Stimulated activated CD4-positive, alpha-beta T cell treated with anti-CD3 and anti-CD28 coated beads, Interleukin-15, amount 100 ng/mL, for 24 hours (primary cell): ENCODE data around the gene PERM1.

ENCODE experiments used
- DNase-seq: peaks from one replicate; pipeline ENCODE4 v3.0.0-alpha.2; 2020

The PERM1 gene

DNA sequence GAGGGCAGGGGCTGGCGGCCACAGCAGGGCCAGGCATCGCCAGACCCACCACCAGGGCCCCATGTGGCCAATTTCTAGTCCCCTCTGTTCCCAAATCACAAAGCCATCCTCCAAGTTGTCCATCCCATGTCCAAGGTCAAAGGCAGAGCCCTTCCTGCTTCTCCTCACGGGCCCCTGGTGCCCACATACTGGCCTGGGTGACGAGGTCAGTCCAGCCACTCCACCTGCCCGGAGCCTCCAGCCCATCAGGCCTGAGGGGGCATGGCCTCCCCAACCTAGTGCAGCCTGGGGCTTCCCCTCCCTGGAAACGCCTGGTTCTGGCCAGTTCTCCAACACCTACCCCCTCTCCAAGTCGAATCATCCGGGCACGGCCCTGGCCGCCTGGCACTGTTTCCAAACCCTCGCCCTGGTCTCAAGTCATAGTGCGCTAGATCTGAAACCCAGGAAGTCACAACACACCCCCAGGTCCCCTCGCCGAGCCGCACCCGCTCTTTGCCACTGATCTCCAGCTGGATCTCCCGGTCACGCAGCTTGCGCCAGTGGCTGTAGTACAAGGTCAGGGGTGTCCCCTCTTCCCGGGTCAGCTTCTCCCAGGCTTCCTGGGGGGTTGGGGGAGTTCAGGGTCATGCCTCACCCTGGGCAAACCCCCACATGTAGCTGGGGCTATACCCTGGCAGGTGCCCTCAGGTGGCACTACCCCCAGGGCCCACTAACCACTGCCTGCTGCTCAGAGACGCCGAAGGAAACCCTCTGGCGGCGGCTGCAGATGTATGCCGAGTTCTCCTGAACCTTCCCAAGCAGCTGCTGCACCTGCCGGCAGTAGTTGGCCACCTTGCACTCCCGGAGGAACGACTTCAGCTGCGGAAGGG is 36.0 kb downstream of the PERM1 start:
- DNase-seq, result no peak

- no peak for DNase-seq
Observed at GRCh38 chr1:944341-945325, 37.3 kb downstream of the PERM1 start.

DNA sequence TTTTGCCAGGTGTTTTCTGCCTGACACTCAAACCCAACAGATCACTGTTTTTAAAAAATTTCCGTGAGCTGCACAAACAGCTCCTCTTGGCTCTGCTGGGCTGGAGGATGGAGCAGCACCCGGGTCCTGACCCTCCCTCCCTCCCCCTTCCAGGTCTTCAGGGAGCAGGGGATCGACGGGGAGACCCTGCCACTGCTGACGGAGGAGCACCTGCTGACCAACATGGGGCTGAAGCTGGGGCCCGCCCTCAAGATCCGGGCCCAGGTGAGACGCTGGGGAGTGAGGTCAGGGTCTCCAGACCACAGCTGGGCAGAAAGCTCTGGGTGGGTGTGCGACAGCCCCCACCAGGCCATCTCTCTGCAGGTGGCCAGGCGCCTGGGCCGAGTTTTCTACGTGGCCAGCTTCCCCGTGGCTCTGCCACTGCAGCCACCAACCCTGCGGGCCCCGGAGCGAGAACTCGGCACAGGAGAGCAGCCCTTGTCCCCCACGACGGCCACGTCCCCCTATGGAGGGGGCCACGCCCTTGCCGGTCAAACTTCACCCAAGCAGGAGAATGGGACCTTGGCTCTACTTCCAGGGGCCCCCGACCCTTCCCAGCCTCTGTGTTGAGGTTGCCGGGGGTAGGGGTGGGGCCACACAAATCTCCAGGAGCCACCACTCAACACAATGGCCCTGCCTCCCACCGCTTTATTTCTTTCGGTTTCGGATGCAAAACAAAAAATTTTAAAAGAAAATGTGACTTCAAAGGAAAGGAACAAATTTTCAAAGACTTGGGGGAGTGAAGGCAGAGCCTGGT is 38.1 kb downstream of the PERM1 start:
- DNase-seq, result no peak

DNA sequence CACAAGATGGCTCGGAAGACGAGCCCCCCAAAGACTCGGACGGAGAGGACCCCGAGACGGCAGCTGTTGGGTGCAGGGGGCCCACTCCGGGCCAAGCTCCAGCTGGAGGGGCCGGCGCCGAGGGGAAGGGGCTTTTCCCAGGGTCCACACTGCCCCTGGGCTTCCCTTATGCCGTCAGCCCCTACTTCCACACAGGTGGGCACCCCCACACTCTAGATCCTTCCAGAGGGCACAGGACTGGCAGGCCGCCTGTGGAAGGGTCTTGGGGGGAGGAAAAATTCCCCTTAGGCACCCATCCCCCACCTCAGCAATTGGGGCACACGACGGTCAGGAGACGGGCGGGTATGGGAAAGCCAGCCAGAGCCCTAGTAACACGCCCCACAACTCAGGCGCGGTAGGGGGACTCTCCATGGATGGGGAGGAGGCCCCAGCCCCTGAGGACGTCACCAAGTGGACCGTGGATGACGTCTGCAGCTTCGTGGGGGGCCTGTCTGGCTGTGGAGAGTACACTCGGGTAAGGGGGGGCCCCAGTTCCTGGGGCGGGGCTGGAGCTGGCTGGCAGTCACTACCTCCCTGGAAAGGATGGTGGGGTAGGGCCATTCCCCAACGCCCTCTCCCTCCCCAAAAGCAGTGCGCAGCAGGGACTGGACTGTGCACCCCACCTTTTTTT is 38.9 kb downstream of the PERM1 start:
- DNase-seq, result peak; percentile 22

- peak; percentile 29 for DNase-seq
Observed at GRCh38 chr1:942411-942821, 39.5 kb downstream of the PERM1 start.

DNA sequence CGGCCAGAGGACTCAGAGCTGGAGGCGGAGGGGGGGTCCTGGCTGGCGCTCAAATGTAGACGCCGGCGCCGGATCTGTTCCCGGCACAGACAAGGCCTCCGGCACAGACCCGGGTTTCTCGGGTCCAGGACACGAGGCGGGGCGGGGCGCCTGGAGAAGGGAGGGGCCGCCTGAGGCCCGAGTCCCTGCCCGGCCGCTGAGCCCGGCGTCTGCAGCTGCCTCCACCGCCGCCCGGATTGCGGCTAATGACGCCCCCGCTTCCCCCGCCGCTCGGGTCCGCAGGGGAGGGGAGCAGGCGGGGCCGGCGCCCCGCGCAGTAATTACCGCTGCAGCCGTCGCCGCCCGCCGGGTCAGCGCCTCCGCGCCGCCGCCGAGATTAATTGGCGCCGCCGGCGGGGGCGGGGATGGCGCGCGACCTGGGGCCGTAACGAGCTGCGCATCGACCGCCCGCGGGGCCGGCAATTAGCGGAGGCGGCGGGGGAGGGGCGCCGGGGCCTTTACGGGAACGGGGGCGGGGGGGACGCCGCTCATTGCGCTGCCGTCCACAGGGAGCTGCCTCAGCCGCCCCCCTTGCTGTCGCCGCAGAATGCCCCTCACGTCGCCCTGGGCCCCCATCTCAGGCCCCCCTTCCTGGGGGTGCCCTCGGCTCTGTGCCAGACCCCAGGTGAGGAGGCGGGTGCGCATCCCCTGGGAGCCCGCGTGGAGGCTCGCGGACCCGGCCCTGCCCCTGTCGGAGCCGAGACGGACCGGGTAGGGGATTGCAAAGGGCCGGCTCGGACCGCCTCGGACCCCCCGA is 40.1 kb downstream of the PERM1 start:
- DNase-seq, result peak; percentile 53

GRCh38 chr1:941015-941587 is 40.8 kb downstream of the PERM1 start:
- DNase-seq, result peak; percentile 26

DNA sequence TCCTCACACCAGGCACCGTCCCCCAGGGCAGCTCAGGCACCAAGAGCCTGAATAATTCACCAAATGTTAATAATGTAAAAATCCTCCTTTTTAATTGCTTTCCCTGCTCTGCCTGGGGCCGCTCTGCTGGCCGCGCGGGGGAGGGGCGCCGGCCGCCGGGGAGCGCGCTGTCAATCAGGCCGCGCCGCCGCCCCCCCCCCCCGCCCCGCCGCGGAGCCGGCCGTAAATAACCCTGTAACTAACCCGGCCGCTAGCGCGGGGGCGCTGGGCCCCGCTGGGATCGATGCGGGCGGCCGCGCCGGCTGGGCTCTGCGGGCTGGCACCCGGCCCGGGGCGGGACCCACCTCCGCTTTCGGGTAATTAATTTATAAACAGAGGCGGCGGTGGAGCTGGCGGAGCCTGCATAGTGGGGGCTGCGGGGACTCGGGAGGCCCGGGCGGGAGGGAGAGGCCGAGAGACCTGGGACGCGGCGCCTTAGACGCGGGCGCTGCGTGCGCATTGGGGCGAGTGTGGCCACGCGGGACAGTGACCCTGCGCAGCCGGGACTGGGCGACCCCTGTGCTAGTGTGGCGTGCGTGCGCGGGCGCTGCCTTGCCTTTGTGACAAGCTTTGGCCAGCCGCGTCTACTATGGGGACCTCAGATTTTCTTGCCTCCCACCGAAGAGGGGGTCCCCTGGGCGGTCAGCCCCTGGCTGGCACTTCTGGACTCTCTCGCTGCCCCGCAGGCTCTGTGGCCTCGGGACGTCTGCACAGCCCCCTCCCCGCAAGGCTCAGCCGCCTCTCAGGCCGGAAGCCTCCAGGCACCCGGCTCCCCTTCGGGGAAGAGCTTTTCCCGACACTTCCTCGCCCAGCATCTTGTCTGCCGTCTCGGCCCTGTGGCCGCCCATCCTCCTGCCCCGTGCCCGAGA is 41.5 kb downstream of the PERM1 start:
- peak; percentile 40 for DNase-seq

GRCh38 chr1:939511-940106 is 42.3 kb downstream of the PERM1 start:
- no peak for DNase-seq

DNA sequence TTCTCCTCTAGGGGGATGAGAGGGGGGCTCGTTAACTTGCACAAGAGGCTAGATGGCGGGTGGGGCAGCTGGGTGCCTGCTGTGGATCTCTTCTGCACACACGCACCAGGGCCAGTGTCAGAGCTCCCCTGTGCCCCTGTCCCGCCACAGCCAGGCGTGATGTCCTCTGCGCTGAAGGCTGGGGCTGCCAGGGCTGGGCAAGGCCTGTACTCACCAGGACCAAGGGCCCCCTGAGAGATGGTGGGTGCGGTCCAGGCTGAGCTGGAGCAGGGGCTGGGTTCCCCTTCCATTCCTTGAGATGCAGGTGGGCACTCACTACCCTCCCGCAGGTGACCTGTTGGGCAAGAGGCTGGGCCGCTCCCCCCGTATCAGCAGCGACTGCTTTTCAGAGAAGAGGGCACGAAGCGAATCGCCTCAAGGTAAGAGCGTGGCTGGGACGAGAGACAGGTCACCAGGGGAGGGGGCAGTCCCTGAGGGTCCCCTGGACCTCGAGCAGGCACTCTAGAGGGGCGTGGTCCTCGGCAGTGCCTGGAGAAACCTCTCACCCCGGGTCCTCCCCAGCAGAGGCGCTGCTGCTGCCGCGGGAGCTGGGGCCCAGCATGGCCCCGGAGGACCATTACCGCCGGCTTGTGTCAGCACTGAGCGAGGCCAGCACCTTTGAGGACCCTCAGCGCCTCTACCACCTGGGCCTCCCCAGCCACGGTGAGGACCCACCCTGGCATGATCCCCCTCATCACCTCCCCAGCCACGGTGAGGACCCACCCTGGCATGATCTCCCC is 43.0 kb downstream of the PERM1 start:
- no peak for DNase-seq

DNA sequence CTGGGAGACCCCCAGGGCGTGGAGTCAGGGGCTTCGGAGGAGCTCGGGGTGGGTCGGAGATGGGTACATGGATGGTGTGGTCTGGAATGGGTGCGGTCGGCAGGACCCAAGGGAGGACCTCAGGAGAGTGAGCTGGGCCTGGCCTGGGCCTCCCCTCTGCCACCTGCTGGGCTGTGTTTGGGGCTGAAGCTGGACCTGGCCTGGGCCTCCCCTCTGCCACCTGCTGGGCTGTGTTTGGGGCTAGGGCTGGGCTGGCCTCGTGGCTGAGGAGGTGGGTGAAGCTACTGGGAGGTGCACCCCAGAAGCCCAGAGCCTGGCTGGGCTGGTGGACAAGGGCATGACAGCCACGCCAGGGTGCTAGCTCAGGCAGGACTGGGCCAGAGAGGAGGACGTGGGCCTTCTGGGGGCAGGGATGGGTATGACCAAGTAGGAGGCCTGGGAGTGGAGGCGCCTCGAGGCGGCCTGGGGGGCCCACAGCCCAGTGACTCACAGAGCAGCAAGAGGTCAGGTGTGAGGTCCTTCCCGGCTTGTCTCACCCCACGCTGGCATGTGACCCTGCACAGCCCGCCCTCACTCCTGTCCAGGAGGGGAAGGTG is 43.7 kb downstream of the PERM1 start:
- DNase-seq, result peak; percentile 37

DNA sequence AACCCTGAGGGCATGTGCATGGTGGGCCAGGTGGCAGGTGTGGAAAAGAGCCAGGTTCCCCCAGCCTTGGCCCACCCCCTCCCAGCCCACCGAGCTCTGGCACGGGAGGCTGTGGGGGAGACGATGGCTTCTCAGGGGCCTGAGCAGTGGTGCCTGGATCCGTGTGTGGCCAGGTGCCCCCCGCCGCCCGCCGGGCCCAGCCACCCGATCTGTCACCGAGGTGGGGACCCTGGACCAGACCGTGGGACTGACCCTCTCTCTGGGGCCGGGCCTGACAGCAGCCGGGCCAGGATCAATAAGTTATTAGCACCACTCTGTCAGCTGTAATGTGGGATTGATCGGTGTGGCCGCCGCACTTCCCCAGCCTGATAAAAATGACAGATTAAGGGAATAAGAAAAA is 44.4 kb downstream of the PERM1 start:
- DNase-seq, result no peak

- no peak for DNase-seq
Observed at GRCh38 chr1:936348-937264, 45.3 kb downstream of the PERM1 start.

DNA sequence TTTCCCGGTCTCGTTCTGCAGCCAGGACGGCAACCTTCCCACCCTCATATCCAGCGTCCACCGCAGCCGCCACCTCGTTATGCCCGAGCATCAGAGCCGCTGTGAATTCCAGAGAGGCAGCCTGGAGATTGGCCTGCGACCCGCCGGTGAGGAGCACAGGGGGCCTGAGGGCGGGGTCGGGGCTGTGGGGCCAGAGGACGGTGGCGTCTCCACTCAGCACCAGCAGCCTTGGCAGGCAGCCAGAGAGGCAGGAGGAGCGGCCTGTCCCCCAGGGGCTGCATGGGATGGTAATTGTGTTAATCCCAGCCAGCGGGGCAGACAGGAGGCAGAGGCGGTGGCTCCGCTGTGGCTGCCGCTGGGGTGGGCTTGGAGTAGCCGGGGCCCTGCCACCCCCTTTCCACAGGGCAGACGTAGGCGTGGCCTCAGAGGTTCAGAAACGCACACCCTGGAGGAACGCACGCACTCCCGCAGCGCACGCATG is 46.1 kb downstream of the PERM1 start:
- DNase-seq, result no peak

- no peak for DNase-seq
Observed at GRCh38 chr1:934991-935750, 46.7 kb downstream of the PERM1 start.

- no peak for DNase-seq
Observed at GRCh38 chr1:933603-933940, 48.3 kb downstream of the PERM1 start.
